Cardiac septum (tissue), 1 donor: ENCODE measurements around the gene TM6SF1. TPM values are rescaled to one million over a fixed set of nuclear protein-coding genes. Genes with fewer than 3 reads are reported as not detected.
"Not testable (repeated sequence)": the region's sequence is repeated elsewhere in the genome, so short reads cannot be mapped to it uniquely, and the experiment has no call there.

ENCODE experiments used
- DNase-seq: peaks from one replicate; pipeline ENCODE4 v3.0.0-alpha.2; 2020; ENCODE audit warnings: low spot score
- intact Hi-C: fragments of 100-400 bp; cut with DNase I; formaldehyde crosslinking; loops from one replicate; pipeline ENCODE4 v1.14.0; 2022
- long read RNA-seq: library from polyadenylated mRNA; unstranded; transcript quantifications from one replicate; pipeline ENCODE4 v2.0.0, GENCODE V29; 2021
- total RNA-seq: library from RNA; stranded (reverse); fragmentation: NEBNext Ultra II Directional; extraction: Animal tissue kit (Norgen Biotek cat#: 25700); gene quantifications from one replicate; pipeline ENCODE4 v1.2.1, GENCODE V29; 2021
- donor health status: DM: no; HTN: no; CAD: no.

Gene TM6SF1
- total RNA-seq = 2.8 TPM
- long read RNA-seq, transcript TM6SF1-202 (10 exons, 2,074 nt) = major isoform, 6 of 13 reads
- long read RNA-seq, partial matches to known transcripts = 1 of 13 reads
- long read RNA-seq, other reads (novel, unspliced or antisense) = 6 of 13 reads

DNA sequence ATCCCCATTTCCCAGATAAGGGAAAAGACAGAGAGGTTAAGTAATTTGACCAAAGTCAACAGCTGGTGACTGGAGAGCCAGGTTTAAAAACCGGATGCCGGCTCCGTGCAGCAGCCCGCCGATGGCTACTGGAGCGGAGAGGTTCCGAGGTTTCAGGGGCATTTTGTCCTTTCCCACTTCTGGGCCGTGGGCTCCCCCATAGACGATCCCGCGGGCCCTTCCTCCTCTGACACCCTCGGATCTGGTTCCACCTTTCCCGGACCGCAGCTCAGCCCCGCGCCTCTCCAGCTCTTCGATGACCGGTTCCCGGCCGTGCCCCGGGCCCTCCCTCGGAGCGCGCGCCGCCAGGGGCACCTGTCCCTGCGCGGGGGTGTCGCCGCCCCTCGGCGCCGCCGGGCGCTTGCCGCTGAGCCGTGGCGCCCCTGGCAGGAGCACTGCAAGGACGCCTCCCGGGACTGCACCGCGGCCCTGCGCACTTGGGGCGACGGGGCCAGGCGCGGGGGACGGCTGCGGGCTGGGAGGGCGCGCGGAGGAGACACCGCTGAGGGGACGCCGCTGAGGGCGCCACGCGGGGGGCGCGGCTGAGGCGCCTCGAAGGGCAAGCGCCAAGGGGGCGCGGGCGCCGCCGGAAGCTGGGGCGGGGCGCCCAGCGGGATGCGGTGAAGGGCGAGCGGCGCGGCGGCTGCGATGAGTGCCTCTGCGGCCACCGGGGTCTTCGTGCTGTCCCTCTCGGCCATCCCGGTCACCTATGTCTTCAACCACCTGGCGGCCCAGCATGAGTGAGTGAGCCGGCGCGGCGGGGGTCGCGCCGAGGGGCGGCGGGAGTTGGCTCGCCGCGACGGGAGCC is at the start of gene TM6SF1:
TM6SF1 (plus strand) TSS at position 652 of the 847 bp plus-strand sequence; CDS start at position 688, 36 bp downstream.
- no peak for DNase-seq
- intact Hi-C loops = loop anchor here (5.0 kb wide), 1 partner anchor 40 kb away; the partner anchor contains the start of gene BTBD1

DNA sequence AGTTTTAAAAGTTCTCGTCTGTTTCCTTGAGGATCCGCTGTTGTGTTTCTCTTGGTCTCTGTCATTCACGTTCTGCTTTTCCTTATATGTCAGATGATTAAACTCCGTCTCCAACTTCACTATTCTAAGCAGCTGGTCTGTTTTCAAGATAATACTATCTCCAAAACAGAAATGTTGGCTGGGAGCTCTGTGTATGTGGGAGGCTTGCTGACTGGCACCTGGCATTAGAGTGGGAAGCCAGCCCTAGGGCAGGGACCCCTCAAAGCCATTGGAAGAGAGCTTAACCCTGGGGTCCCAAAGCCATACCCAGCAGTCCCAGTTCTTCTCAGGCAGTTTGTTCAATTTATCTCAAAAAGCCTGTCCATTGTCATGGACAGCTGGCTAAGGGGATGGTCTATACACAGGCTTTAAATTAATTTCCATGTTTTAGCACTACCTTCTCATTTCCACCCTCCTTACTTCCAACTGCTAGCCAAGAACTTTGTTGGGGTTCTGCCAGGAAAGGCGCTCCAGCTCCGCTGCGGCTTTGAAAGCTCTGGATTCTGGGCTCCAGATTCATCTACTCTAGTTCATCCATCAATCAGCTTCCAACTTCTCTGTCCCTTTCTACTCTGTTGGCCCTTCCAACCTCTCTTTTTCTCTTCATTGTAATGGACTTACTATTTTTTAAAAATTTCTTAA is 49.6 kb upstream of the TM6SF1 start:
- DNase-seq = no peak
- intact Hi-C loops = no loop called here

DNA sequence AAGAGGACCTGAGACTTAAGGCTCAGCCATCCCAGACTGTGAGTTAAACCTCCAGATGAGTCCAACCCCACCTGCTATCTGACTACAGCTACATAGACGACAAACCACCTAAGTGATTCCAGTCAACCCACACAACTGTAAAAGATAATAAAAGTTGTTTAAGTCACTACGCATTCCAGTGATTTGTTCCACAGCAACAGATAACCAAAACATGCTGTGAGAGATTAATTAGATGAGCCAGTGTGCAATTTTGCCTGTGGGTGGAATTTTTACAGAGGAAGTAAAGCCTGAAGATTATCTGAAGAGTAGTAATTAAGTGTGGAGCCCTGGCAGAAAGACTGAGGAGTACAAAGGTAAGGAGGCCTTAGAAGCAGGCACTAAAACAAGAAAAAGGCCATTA is 45.8 kb upstream of the TM6SF1 start:
- no peak for DNase-seq
- intact Hi-C loops = no loop called here

DNA sequence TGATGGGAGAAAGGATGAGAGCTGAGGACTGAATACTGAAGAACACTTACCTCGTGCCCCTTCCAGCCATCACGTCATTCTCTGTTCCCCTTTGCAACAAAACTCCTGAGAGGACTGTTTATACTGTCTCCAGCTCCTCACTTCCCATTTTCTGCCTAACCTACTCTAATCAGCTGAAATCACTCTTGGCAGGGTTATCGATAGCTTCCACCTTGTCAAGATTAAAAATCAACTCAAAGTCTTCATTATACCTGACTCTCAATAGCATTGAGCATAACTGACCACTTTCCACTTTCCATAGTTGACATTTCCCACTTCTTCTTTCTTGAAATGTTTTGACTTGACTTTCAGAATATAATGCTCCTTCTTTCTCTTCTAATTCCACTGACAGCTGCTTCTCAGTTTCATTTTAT is 44.7 kb upstream of the TM6SF1 start:
- DNase-seq = no peak
- intact Hi-C loops = no loop called here

DNA sequence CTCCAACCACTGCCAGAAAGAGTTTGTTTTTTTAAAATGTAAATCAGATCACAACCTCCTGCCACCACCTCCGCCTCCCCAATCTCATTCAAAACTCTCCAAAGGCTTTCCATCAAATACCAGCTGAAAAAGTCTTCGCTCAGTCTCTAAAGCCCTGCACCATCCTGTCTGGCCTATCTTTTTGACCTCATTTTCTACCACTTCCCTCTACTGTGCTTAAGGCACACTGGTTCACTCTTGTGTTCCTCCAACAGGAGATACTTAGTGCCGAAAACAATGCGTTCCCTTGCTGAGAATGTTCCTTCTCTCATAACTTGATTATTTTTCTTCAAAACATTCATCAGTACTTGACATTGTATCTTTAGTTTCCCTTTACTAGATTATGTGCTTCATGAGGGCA is 43.9 kb upstream of the TM6SF1 start:
- DNase-seq = no peak
- intact Hi-C loops = no loop called here

DNA sequence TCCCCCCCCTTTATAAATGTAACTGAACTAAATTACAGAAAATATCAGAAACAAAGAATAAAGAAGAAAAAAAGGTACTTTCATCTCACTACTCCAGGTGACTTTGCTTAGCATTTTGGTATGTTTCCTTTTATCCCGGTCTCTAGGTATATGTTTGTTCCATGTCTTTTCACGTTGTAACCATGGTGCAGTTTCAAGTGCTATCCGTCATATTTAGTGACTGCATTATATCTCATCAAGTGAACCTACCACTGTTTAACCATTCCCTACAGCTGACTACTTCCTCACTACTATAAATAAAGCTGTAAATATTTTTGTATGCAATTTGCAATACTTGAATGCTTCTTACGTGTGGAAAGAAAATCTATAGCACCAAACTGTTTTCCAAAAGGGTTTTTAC is 42.6 kb upstream of the TM6SF1 start:
- intact Hi-C loops = loop anchor here (5.0 kb wide), 2 partner anchors 42 to 258 kb away; partner anchors contain the start of genes FSD2, TM6SF1 and WHAMM
- no peak for DNase-seq

DNA sequence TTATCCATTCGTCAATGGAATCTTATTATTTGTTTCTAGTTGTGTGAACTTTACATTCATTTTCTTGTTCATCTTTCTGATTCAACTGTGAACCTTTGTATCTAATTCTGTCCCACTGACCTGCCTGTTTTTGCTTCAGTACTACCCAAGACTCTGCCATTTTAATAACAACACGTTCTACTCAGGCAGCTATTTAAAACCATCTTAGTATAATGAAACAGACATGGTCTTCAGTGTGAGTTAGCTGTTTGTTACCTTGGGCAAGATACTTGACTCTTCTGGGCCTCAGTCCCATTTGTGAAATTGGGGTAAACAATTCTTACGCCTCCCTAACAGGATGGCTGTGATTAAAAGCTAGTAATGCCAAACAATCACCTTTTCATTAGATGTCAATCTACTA is 42.0 kb upstream of the TM6SF1 start:
- DNase-seq = no peak
- intact Hi-C loops = loop anchor here (5.0 kb wide), 2 partner anchors 42 to 258 kb away; partner anchors contain the start of genes FSD2, TM6SF1 and WHAMM

DNA sequence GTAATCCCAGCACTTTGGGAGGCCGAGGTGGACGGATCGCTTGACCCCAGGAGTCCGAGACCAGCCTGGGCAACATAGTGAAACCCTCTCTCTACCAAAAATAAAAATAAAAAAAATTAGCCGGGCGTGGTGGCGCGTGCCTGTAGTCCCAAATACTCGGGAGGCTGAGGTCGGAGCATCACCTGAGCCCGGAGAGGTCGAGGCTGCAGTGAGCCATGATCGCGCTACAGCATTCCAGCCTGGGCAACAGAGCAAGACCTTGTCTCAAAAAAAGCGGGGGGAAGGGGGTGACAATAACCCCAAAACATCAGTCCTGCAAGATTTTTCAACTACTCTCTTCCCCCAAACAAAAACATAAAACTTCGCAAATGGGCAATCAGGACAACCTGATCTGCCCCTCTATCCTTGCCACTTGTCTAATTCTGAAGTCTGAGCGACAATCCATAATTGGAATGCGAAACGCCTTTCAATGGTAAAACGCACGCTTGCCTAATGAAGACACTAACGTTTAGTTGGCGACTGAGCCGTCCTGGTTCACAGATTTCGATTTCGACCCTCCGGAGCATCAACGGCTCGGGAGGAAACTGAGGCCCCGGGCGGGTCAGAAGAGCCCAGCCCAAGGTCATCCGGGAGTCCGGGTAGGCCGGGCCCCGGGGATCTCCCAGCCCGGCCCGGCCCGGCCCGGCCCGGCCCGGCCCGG is 41.3 kb upstream of the TM6SF1 start:
- intact Hi-C loops = loop anchor here (2.0 to 5.0 kb wide), 3 partner anchors 41 to 259 kb away; partner anchors contain the start of genes C15orf40, FSD2, TM6SF1 and WHAMM
- DNase-seq = no peak

DNA sequence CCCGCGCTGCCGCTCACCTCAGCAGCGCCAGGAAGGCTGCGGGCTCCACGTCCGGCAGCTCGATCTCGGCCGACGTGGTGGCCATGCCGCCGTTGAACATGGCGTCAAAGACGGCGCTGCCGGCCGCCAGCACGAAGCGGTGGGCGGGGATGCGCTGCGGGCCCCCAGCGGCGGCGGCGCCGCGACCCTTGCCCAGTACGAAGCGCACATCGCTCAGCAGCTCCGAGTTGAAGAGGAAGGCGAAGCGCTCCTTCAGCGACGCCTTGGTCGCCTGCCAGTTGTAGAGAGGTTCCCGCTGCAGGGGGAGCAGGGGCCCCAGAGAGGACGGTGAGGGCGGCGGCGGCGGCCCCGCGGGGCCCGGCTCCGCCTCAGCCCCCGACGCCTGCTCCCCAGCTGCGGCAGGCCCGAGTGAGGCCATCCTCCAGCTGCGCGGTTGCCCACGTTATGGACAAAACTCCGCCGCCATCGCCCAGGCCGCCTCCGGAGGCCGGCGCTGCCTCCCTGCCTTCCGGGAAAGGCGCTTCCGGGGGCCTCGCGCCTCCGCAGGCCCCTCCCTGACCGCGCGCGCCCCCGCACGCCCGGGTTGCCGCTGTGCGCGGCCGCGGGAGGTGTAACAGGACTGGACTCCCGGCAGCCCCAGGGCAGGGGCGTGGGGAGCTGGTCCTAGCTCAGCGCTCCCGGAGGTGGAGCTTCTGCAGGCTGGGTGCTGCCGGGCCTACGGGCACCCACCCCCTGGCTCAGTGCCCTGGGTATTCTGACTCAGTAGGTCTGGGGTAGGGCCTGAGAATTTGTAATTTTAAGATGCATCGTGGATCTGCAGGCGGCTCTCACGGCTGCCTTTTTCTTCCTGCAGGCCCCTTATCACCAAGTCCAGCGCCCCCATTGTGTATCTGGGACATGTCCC is 40.5 kb upstream of the TM6SF1 start, which contains the start of gene BTBD1:
BTBD1 (minus strand) TSS at position 519 of the 904 bp plus-strand sequence; CDS start at position 418, 101 bp downstream.
- intact Hi-C loops = loop anchor here (1.0 to 5.0 kb wide), 4 partner anchors 40 to 260 kb away; partner anchors contain the start of genes C15orf40, FSD2, HDGFL3 and TM6SF1
- peak; percentile 96 for DNase-seq

DNA sequence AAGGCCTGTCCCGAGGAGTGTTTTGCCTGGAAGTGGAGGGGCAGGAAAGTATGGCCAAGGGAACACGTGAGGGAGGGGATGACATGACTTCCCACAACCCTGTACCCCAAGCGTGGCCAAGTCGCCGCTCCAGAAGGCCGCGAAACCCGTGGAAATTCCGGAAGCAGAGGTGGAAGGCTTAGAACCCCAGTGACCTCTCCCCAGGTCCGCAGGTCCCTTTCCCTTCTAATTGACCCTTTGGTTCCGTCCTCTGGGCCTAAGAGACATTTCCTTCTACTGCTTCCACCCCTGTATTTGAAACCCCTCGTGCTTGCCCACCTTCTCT is 39.8 kb upstream of the TM6SF1 start:
- no peak for DNase-seq
- intact Hi-C loops = loop anchor here (1.0 to 5.0 kb wide), 4 partner anchors 40 to 260 kb away; partner anchors contain the start of genes C15orf40, FSD2, HDGFL3 and TM6SF1

DNA sequence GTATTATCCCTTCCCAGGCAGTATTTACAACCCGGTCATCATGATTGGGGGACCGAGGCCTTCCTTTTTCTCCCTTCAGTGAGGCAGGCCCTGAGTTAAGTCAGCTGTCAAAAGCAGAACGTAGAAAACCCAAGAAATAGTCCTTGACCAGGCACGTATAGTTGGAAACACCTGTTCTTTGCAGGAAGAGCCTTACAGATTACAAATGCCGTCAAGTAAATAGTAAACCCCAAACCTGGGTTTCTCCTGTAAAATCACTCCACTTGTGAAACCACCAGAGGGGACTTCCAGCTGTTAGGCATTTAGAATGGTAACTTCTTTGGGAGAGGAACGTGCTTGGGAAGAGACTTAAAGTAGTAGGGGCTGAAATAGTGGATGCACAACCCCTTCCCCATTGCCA is 39.4 kb upstream of the TM6SF1 start:
- intact Hi-C loops = loop anchor here (5.0 kb wide), 2 partner anchors 39 to 261 kb away; partner anchors contain the start of genes FSD2, TM6SF1 and WHAMM

DNA sequence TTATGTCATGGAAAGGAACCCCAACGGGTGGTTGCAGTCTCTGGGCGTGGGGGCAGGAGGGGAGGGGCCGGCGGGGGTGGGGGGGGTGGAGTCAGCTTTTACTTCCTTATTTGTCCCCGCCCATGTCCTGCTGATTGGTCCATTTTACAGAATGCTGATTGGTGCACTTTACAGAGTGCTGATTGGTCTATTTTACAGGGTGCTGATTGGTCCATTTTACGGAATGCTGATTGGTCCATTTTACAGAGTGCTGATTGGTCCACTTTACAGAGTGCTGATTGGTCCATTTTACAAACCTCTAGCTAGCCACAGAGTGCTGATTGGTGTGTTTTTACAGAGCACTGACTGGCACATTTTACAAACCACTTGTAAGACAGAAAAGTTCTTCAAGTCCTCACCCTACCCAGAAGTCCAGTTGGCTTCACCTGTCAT is 38.2 kb upstream of the TM6SF1 start:
- DNase-seq = not testable (repeated sequence)
- intact Hi-C loops = loop anchor here (5.0 kb wide), 2 partner anchors 38 to 262 kb away; partner anchors contain the start of genes FSD2, TM6SF1 and WHAMM

More for the DNA sequence above, 39.4 kb upstream of the TM6SF1 start:
- no peak for DNase-seq

DNA sequence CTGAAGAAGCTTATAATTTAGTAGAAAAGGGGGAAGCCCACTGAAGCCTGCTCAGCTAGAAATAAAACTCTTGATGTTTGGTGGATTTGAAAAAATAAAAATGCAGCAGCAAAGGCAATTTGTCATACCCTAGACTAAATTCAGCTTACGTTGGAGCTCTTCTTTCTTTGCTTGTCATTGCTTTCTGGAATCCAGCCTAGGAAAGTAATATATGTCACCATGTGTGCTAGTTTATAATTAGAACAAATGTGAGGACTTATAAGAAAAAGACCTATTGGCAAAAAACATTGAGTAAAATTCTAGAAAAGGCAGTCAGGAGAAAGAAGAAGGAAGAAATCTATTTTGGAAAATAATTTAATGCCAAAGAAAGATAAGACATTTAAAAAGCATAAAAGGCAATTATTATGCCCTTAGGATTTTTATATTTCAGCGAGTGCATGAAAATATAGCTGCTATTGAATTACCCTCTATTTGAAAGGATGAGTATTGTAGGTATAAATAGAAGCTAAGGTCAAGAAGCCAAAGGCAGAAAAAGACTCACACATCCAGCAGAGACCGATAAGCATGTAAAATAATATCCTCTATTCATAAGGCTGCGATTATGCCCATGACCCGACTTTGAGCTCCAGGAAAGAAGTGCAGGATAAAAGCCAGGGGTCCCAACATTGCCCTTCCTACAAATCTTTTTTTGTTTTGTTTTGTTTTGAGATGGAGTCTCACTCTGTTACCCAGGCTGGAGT is 29.8 kb upstream of the TM6SF1 start:
- intact Hi-C loops = no loop called here

DNA sequence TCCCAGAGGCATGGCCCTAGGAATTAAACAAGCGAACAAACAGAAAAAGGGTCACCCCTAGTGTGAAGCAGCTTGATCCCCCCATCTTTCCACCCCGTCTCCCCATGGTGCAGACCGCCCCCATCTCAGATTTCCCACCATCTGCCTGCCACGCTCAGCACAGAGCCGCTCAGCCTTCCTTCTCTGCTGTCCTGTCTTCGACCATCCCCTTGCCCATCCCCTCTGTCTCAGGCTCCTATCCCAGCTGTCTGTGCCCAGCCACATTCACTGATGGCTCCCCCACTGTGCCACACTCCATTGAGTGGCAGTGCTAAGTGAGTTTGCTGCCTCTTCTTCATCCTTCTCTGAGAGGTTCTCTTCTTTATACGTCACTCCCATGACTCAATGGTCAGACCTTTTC is 28.7 kb upstream of the TM6SF1 start:
- no peak for DNase-seq

More for the DNA sequence above, 29.8 kb upstream of the TM6SF1 start:
- DNase-seq = no peak

DNA sequence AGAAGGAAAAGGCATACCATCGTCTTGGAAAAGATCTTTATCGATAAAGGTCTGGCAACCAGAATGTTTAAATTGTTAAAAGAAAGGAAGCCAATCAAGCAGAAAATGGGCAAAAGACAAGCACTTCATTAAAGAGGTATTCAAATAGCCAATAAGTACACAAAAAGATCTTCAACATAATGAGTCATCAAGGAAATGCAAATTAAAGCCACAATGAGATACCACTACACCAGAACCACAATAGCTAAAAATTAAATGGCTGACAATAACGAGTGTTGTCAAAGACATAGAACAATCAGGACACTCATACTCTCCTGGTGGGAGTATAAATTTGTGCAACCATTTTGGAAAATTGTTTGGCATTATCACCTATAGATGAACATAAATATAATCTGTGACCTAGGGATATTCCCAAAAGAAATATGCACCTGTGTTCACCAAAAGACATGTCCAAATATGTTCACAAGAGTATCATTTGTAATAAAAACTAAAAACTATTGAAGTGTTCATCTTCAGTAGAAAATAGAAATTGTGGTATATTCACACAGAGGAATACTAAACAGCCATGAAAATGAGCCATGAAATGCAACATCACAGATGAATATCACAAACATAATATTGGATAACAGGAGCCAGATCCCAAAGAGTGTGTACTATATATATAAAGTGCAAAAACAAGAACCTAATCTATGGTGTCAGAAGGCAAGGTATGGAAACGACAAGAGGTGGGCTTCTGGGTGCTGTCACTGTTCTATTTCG is 26.0 kb upstream of the TM6SF1 start:
- intact Hi-C loops = no loop called here
- DNase-seq = no peak

More for the DNA sequence above, 28.7 kb upstream of the TM6SF1 start:
- intact Hi-C loops = no loop called here

DNA sequence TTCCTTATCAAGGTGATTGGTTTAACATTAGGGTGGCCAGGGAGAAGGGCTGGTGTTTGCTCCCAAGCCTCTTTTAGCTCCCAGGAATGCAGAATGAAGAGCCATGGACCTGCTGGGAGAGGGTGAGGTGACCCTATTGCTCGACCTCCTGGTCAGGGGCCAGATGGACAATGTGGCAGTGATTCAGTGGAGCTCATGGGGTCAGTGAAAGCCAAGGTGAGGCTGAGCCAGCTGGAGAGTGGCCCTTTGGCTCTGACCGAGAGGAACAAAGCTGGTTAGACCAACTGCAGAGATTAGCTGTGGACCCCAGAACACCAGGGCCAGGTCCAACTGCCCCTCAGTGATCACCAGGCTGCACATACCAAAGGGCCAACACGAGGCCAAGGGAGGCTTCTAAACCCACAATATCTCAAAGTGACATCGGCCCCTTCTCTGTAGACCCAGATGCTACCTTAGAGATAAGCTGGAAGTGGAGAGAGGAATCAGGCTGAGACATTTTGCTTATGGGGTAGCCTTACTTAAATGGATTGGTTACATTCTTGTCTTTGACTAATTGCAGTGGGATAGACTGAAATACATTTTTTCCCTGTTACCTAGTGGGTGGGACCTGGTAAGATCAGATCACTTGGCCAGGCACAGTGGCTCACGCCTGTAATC is 24.6 kb upstream of the TM6SF1 start:
- no peak for DNase-seq
- intact Hi-C loops = no loop called here
